Mesenteric fat pad (tissue), 1 donor: ENCODE results near the gene JAK3. TPM values are rescaled to one million over a fixed set of nuclear protein-coding genes. Genes with fewer than 3 reads are reported as not detected.
"Not testable (repeated sequence)": the region's sequence is repeated elsewhere in the genome, so short reads cannot be mapped to it uniquely, and the experiment has no call there.

Source experiments
- DNase-seq: peaks from one replicate; pipeline ENCODE4 v3.0.0-alpha.2; 2020; ENCODE audit warnings: low spot score
- total RNA-seq: library from RNA; stranded (reverse); fragmentation: NEBNext Ultra II Directional; extraction: Animal tissue kit (Norgen Biotek cat#: 25700); gene quantifications from one replicate; pipeline ENCODE4 v1.2.1, GENCODE V29; 2021
- donor health status: DM: yes; HTN: yes; CAD: no.

The JAK3 gene
- total RNA-seq, 1 donor from 2014 or later, result 20.1 TPM

- no peak for DNase-seq
Observed at GRCh38 chr19:17807731-17808316, 40.0 kb downstream of the JAK3 start.

GRCh38 chr19:17806945-17807344 is 40.8 kb downstream of the JAK3 start:
- DNase-seq, result no peak

GRCh38 chr19:17805427-17805826 is 42.4 kb downstream of the JAK3 start:
- no peak for DNase-seq

- DNase-seq, result no peak
Observed at GRCh38 chr19:17803264-17803896, 44.4 kb downstream of the JAK3 start.

GRCh38 chr19:17802137-17802858 is 45.5 kb downstream of the JAK3 start:
- DNase-seq, result no peak

- not testable (repeated sequence) for DNase-seq
Observed at GRCh38 chr19:17798599-17798998, 49.2 kb downstream of the JAK3 start.

GRCh38 chr19:17797424-17798201 is 50.2 kb downstream of the JAK3 start:
- no peak for DNase-seq

GRCh38 chr19:17796838-17797423 is 50.9 kb downstream of the JAK3 start:
- DNase-seq, result no peak

GRCh38 chr19:17796013-17796837 is 51.6 kb downstream of the JAK3 start:
- DNase-seq, result no peak

GRCh38 chr19:17795495-17795856 is 52.3 kb downstream of the JAK3 start:
- no peak for DNase-seq

GRCh38 chr19:17794731-17795494 is 52.9 kb downstream of the JAK3 start, which contains the start of gene B3GNT3:
B3GNT3 (plus strand) TSS chr19:17795138; CDS start chr19:17807808, 12,670 bp downstream.
- DNase-seq, result peak; percentile 92

GRCh38 chr19:17794412-17794730 is 53.4 kb downstream of the JAK3 start:
- DNase-seq, result no peak

GRCh38 chr19:17790059-17790780 is 57.6 kb downstream of the JAK3 start:
- DNase-seq, result no peak

- DNase-seq, result no peak
Observed at GRCh38 chr19:17788632-17789031, 59.1 kb downstream of the JAK3 start.

- no peak for DNase-seq
Observed at GRCh38 chr19:17787274-17787913, 60.4 kb downstream of the JAK3 start.

GRCh38 chr19:17784201-17785008 is 63.4 kb downstream of the JAK3 start:
- DNase-seq, result no peak

GRCh38 chr19:17783721-17784120 is 64.1 kb downstream of the JAK3 start:
- not testable (repeated sequence) for DNase-seq

- no peak for DNase-seq
Observed at GRCh38 chr19:17780781-17781180, 67.0 kb downstream of the JAK3 start.
